Right ventricle myocardium inferior (tissue), 1 donor: ENCODE results near the gene TMOD1. TPM values are rescaled to one million over a fixed set of nuclear protein-coding genes. Genes with fewer than 3 reads are reported as not detected.
"Not testable (repeated sequence)": the region's sequence is repeated elsewhere in the genome, so short reads cannot be mapped to it uniquely, and the experiment has no call there.

Source experiments
- ATAC-seq: fragments of 200-7000 bp; cut with Tn5 transposase; one replicate; pipeline ENCODE4 v1.9.1; 2020; ENCODE audit warnings: mild to moderate bottlenecking, moderate library complexity
- DNase-seq: peaks from one replicate; pipeline ENCODE4 v3.0.0; 2021; ENCODE audit errors: missing footprints
- intact Hi-C: fragments of 100-400 bp; cut with DNase I; formaldehyde crosslinking; loops from one replicate; pipeline ENCODE4 v1.11.0; 2022
- total RNA-seq: library from RNA; stranded (reverse); fragmentation: NEBNext Ultra II Directional; extraction: Animal tissue kit (Norgen Biotek cat#: 25700); gene quantifications from one replicate; pipeline ENCODE4 v1.2.1, GENCODE V29; 2021
- donor health status: DM: no; HTN: yes; CAD: no; lungs with severe emphysema.

TMOD1 gene
- total RNA-seq, 1 donor from 2014 or later, result 192 TPM

- DNase-seq, result no peak
- no peak for ATAC-seq
- intact Hi-C loops, result no loop called here
These were observed 71.5 kb downstream of the TMOD1 start for GRCh38 chr9:97572892-97573365.

- no peak for DNase-seq
- ATAC-seq, result no peak
- intact Hi-C loops, result no loop called here
These were observed 72.1 kb downstream of the TMOD1 start for GRCh38 chr9:97573482-97574073.

GRCh38 chr9:97574101-97574571, 72.7 kb downstream of the TMOD1 start:
- intact Hi-C loops, DNase-seq, ATAC-seq: not testable (repeated sequence)

- ATAC-seq, intact Hi-C loops, DNase-seq: not testable (repeated sequence)
These were observed 73.6 kb downstream of the TMOD1 start for GRCh38 chr9:97574921-97575672.

- DNase-seq, result no peak
- no peak for ATAC-seq
- intact Hi-C loops, result no loop called here
These were observed 74.3 kb downstream of the TMOD1 start for GRCh38 chr9:97575673-97576200.

GRCh38 chr9:97577051-97577450, 75.6 kb downstream of the TMOD1 start:
- ATAC-seq (peak; percentile 36), DNase-seq (no peak)
- intact Hi-C loops, result no loop called here

- DNase-seq, result no peak
- ATAC-seq, result peak; percentile 58
- intact Hi-C loops, result no loop called here
These were observed 77.4 kb downstream of the TMOD1 start for GRCh38 chr9:97578846-97579245.

- intact Hi-C loops, result no loop called here
- ATAC-seq (no peak), DNase-seq (no peak)
These were observed 78.4 kb downstream of the TMOD1 start for GRCh38 chr9:97579914-97580313.

GRCh38 chr9:97581590-97581989, 80.1 kb downstream of the TMOD1 start:
- DNase-seq, intact Hi-C loops, ATAC-seq: not testable (repeated sequence)

GRCh38 chr9:97584778-97585177, 83.3 kb downstream of the TMOD1 start:
- DNase-seq, ATAC-seq, intact Hi-C loops: not testable (repeated sequence)

- DNase-seq, intact Hi-C loops, ATAC-seq: not testable (repeated sequence)
These were observed 85.4 kb downstream of the TMOD1 start for GRCh38 chr9:97586909-97587308.

- DNase-seq (no peak), ATAC-seq (no peak)
- intact Hi-C loops, result no loop called here
These were observed 90.1 kb downstream of the TMOD1 start for GRCh38 chr9:97591535-97591934.

- no peak for ATAC-seq
- intact Hi-C loops, result no loop called here
These were observed 90.7 kb downstream of the TMOD1 start for GRCh38 chr9:97592126-97592525.

GRCh38 chr9:97593960-97594359, 92.5 kb downstream of the TMOD1 start:
- ATAC-seq (no peak), DNase-seq (no peak)
- intact Hi-C loops, result no loop called here

More at GRCh38 chr9:97592126-97592525, 90.7 kb downstream of the TMOD1 start:
- no peak for DNase-seq

GRCh38 chr9:97594381-97594921, 93.0 kb downstream of the TMOD1 start:
- intact Hi-C loops, result no loop called here
- DNase-seq (no peak), ATAC-seq (peak; percentile 75)

- intact Hi-C loops, result loop anchor here (5.0 kb wide), 1 partner anchor 70 kb away; no protein-coding TSS in a partner anchor
- ATAC-seq (no peak), DNase-seq (peak; percentile 13)
These were observed 95.4 kb downstream of the TMOD1 start for GRCh38 chr9:97596906-97597305.

- no peak for DNase-seq
- peak; percentile 56 for ATAC-seq
- intact Hi-C loops, result loop anchor here (1.0 to 5.0 kb wide), 4 partner anchors 34 to 97 kb away; partner anchors contain the start of genes NCBP1, TMOD1 and TSTD2
These were observed 97.2 kb downstream of the TMOD1 start for GRCh38 chr9:97598461-97599288.

- ATAC-seq (no peak), DNase-seq (no peak)
- intact Hi-C loops, result loop anchor here (1.0 to 5.0 kb wide), 4 partner anchors 33 to 98 kb away; partner anchors contain the start of genes NCBP1, TMOD1 and TSTD2
These were observed 97.9 kb downstream of the TMOD1 start for GRCh38 chr9:97599314-97599846.
